ENCODE data around the gene CYP4X1.
"Not testable (repeated sequence)": the region's sequence is repeated elsewhere in the genome, so short reads cannot be mapped to it uniquely, and the experiment has no call there.

CYP4X1 gene

GRCh38 chr1:47023268-47024140 is at the start of gene CYP4X1:
Gene CYP4X1 (plus strand): TSS chr1:47023669. CDS start chr1:47023818, 149 bp downstream.
- DNase-seq, result no peak

- DNase-seq, result no peak
Measured at GRCh38 chr1:46983166-46983829, 40.2 kb upstream of the CYP4X1 start.

GRCh38 chr1:46983830-46984586 is 39.5 kb upstream of the CYP4X1 start:
- DNase-seq, result no peak

- not testable (repeated sequence) for DNase-seq
Measured at GRCh38 chr1:46990541-46990940, 32.9 kb upstream of the CYP4X1 start.

- no peak for DNase-seq
Measured at GRCh38 chr1:46991083-46991923, 32.2 kb upstream of the CYP4X1 start.

GRCh38 chr1:46996659-46997281 is 26.7 kb upstream of the CYP4X1 start:
- peak; percentile 10 for DNase-seq

GRCh38 chr1:47002211-47002610 is 21.3 kb upstream of the CYP4X1 start:
- DNase-seq, result no peak

GRCh38 chr1:47003896-47004403 is 19.5 kb upstream of the CYP4X1 start:
- no peak for DNase-seq

- not testable (repeated sequence) for DNase-seq
Measured at GRCh38 chr1:47006437-47006836, 17.0 kb upstream of the CYP4X1 start.

- no peak for DNase-seq
Measured at GRCh38 chr1:47013293-47013692, 10.2 kb upstream of the CYP4X1 start.

- DNase-seq, result no peak
Measured at GRCh38 chr1:47021070-47021469, 2.4 kb upstream of the CYP4X1 start.

- DNase-seq, result peak; percentile 4
Measured at GRCh38 chr1:47024141-47024801, 802 bp downstream of the CYP4X1 start.

- DNase-seq, result no peak
Measured at GRCh38 chr1:47030170-47030805, 6.8 kb downstream of the CYP4X1 start.

- no peak for DNase-seq
Measured at GRCh38 chr1:47031059-47031458, 7.6 kb downstream of the CYP4X1 start.

GRCh38 chr1:47031585-47031984 is 8.1 kb downstream of the CYP4X1 start:
- no peak for DNase-seq

- DNase-seq, result no peak
Measured at GRCh38 chr1:47036764-47037163, 13.3 kb downstream of the CYP4X1 start.

GRCh38 chr1:47059376-47059775 is 35.9 kb downstream of the CYP4X1 start:
- no peak for DNase-seq

- no peak for DNase-seq
Measured at GRCh38 chr1:47067097-47067594, 43.7 kb downstream of the CYP4X1 start, which contains the start of gene CYP4Z1. Gene CYP4Z1 (plus strand): TSS chr1:47067231. CDS start chr1:47067491, 260 bp downstream.

GRCh38 chr1:47069080-47069479 is 45.6 kb downstream of the CYP4X1 start:
- not testable (repeated sequence) for DNase-seq

- DNase-seq, result not testable (repeated sequence)
Measured at GRCh38 chr1:47069509-47069908, 46.0 kb downstream of the CYP4X1 start.
